Activated naive CD8-positive, alpha-beta T cell (primary cell): ENCODE measurements around the gene EYA4.

ENCODE experiments used
- H3K27ac Mint-ChIP-seq: one replicate; pipeline ENCODE4 v1.8.0; 2021; ENCODE audit warnings: mixed read lengths
- H3K27me3 Mint-ChIP-seq: one replicate; pipeline ENCODE4 v1.8.0; 2021; ENCODE audit warnings: mixed read lengths
- H3K36me3 Mint-ChIP-seq: one replicate; pipeline ENCODE4 v1.8.0; 2021; ENCODE audit warnings: mixed read lengths
- H3K4me1 Mint-ChIP-seq: one replicate; pipeline ENCODE4 v1.8.0; 2021; ENCODE audit warnings: low read depth, mixed read lengths
- H3K4me3 Mint-ChIP-seq: one replicate; pipeline ENCODE4 v1.8.0; 2021; ENCODE audit warnings: mild to moderate bottlenecking, mixed read lengths
- H3K9me3 Mint-ChIP-seq: one replicate; pipeline ENCODE4 v1.8.0; 2021; ENCODE audit warnings: low read depth, mixed read lengths

The EYA4 gene

DNA sequence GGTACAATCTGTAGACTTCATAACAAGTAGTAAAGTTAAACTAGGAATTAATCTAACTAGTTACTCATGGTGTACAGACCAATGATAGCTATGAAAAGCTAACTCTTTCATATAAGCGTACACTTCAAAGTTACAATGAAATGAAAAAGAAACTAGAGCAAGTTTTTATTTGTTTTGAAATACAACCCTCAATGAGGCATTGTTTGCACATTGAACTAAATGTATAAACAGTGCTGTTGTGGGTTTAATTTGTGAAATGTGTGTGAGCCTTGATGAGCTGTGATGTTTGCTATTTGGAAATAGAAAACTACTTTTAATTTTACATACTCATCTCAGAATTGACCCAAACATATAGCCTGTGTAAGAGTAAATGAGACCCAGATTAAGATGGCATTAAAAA lies 11.1 kb upstream of the EYA4 start:
- Mint-ChIP-seq H3K36me3 (no peaks in the 10 kb centered on the region), H3K4me3 (no peak overlapping the region), H3K27me3 (peaks cover 5% of the 10 kb centered on the region), H3K4me1 (no peaks in the 10 kb centered on the region), H3K27ac (no peak overlapping the region), H3K9me3 (no peaks in the 10 kb centered on the region)

DNA sequence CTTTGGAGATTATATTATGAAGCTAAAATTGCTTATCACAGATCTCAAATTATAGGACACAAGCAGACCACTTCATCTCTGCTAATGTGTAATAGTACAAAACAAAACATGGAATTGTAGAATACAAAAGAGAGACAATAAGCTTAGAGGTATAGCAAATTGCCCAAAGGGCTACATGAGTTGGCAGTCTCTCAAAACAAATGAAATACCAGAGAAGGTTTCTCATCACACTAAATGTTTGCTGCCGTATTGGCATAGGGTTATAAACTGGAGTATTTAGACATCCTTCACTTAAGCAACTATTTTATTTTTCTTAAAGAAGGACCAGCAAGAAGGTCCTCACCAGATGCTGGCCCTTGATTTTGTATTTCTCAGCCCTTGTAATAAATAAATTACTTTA lies 5.9 kb upstream of the EYA4 start:
- Mint-ChIP-seq H3K27me3 (peaks cover 15% of the 10 kb centered on the region), H3K9me3 (no peaks in the 10 kb centered on the region), H3K4me1 (peaks cover 1% of the 10 kb centered on the region), H3K27ac (no peak overlapping the region), H3K4me3 (no peak overlapping the region), H3K36me3 (no peaks in the 10 kb centered on the region)

DNA sequence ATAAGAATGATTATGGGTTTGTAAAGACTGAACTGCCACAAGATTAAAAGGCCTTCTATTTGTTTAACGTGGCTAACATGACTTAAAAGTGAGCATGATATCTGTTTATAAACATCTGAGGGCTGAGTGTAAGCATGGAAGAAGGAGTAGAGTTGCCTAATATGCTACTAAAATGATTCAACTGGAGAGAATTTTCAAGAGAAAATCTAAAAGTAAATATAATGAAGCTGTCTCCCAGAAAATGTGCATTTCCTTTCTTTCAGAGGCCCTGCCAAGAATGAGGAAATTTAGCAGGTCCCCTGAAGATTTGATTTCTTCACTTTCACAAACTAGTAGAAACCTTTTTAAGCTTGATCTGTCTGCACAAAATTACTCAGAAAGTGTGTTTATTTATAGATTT lies 4.2 kb upstream of the EYA4 start:
- Mint-ChIP-seq H3K27me3 (peaks cover 20% of the 10 kb centered on the region), H3K27ac (no peak overlapping the region), H3K4me3 (no peak overlapping the region), H3K4me1 (peaks cover 9% of the 10 kb centered on the region), H3K36me3 (no peaks in the 10 kb centered on the region), H3K9me3 (no peaks in the 10 kb centered on the region)

DNA sequence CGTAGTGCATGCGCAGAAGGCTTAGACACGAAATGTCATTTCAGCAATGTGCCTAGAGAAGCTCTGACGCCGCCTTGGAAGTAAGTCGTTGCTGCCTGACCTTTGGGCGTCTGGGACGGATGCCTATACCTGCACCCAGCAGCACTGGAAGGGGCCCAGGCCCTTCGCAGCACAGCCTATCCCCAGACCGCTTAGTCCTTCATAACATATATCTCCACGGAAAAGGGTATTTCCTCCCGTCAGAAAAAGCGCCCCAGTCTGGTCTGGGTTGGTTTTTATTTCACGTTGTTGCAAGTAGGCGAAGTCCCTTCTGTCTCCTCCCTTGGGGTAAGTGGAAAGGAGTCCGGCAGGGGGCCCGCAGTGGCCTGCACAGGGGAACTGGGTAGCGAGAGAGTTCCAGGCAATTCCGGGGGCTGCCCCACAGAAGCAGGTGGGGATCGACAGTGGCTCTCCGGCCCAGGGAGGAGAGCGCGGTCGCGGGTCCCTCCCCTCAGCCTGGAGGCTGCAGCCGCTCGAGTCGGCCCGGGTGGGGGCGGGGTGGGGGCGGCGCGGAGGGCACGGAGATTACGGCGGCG lies 559 bp upstream of the EYA4 start:
- peak overlapping the region; percentile 47 for H3K4me3 Mint-ChIP-seq
- H3K27me3 Mint-ChIP-seq = peaks cover 35% of the 10 kb centered on the region
- H3K9me3 Mint-ChIP-seq = no peaks in the 10 kb centered on the region
- H3K4me1 Mint-ChIP-seq = peaks cover 20% of the 10 kb centered on the region
- no peak overlapping the region for H3K27ac Mint-ChIP-seq
- H3K36me3 Mint-ChIP-seq = no peaks in the 10 kb centered on the region

DNA sequence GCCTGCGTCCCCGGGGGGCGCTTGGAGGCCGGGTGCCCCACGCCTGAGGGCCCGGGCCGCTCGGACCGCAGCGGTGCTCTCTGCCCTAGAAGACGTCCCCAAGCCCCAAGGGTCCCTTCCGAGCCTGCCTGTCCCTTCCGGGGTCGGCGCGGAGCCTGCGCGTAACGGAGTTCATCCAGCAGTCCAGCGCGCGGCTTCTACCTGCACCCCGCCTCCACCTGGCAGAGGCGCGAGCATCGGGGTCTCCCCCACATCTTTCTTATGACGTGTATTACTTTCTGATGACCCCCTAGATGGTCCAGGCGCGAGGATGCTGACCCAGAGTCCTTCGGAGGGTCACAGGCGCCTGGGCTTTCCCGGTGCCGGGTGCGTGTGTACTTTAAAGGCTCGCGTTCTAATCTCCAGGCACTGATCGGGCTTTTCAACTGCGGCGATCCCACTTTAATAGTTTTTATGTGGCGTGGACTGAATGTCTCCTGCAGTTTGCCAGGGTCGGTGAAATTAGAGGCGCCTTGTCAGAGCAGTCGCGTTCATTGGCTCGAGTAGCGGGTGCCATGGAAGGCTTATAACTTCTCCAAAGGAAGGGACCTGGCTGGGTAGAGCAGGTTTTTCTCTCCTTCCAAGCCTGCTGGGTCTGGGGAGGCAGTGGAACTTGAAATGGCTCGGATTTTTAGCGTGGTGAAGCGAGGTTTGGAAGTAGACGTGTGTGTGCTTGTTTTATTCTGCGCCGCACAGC lies 912 bp downstream of the EYA4 start:
- H3K4me3 Mint-ChIP-seq = peak overlapping the region; percentile 40
- H3K27ac Mint-ChIP-seq = no peak overlapping the region
- H3K9me3 Mint-ChIP-seq = no peaks in the 10 kb centered on the region
- peaks cover 41% of the 10 kb centered on the region for H3K27me3 Mint-ChIP-seq
- H3K4me1 Mint-ChIP-seq = peaks cover 20% of the 10 kb centered on the region
- H3K36me3 Mint-ChIP-seq = no peaks in the 10 kb centered on the region

DNA sequence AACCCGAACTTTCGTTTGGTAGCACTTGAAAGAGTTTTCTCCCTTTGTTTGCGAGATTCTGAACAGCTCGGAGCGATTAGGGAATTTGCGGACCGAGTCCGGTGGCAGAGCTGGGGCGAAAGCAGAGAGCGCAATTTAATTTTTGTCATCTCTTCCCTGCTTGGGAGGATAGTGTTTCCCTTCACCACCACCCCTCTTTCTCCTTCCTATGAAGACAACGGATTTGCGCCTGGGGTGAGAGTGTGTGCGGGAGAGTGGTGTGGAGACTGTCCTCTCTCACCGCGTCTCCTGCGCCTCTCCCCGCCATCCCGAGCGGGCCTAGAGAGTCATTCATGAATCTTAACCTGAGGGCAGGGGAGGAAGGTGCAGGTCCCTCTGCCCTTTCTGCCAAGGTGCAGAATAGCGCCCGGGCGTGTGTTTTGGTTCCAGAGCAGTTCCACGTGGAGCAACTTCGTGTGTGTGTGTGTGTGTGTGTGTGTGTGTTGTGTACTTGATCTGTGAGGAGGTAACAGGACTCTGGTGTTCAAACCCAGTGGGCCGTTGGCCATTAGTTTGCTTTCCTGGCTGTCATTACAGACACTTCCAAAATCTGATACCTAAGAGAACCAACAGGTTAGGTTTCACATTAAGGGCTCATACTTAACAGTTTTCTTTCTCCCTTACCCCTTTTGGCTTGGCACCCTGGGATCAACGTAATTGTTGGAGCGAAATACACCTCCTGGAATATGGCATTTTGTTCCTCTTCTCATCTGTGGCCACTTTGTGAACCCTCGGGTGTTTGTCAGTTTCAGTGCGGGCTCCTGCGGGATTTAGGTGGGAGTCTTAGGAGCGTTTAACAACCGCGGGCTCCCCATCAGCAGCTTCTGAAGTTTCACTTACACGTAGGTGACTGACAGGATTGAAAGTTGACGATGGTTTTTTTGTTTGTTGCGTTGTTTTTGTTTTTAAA lies 1.8 kb downstream of the EYA4 start:
- H3K27ac Mint-ChIP-seq = no peak overlapping the region
- H3K27me3 Mint-ChIP-seq = peaks cover 44% of the 10 kb centered on the region
- H3K4me3 Mint-ChIP-seq = peak overlapping the region; percentile 40
- H3K36me3 Mint-ChIP-seq = no peaks in the 10 kb centered on the region
- no peaks in the 10 kb centered on the region for H3K9me3 Mint-ChIP-seq
- peaks cover 20% of the 10 kb centered on the region for H3K4me1 Mint-ChIP-seq

DNA sequence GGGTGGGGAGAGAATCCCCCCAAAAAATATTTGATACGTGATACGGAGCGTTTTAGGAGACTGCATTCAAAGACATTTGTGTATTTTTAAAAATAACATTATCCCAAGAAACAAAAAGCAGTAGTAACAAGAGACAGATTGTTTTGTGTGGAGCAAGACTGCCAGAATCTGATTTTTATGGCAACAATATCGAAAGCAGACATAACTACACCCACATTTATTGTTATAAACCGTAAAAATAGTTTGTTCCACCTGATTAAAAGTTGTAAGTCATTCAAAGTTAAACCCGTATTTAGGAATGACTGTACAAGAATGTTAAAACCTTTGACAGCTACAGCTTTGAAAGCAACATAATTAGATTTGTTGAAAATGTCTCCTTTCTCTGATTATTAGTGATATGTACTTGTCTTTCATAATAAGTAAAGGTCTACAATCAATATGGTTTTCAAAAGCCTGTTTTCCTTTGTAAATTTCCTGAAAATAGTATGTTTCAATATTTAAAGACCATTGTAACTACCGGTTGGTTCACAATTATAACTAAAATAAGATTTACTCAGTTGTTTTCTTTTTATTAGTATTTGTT lies 2.7 kb downstream of the EYA4 start:
- peaks cover 43% of the 10 kb centered on the region for H3K27me3 Mint-ChIP-seq
- H3K9me3 Mint-ChIP-seq = no peaks in the 10 kb centered on the region
- H3K27ac Mint-ChIP-seq = no peak overlapping the region
- peaks cover 20% of the 10 kb centered on the region for H3K4me1 Mint-ChIP-seq
- H3K36me3 Mint-ChIP-seq = no peaks in the 10 kb centered on the region
- H3K4me3 Mint-ChIP-seq = no peak overlapping the region

DNA sequence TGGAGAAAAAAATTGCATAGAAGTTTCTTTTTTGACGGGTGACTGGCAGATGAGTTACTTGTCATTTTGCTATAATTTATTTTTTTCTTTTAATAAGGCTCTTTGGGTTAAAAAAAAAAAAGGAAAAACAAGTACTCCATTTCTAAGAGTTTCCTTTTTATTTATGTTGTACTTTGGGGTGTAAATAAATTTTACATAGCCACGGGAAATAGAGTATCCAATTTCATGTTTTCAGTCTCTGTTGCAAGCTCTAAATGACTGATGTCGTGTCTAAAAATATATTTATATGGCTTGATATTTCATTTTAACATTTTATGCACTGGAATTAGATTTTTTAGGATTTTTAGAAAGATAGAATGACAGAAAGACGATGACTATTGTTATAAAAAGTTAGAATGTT lies 3.4 kb downstream of the EYA4 start:
- Mint-ChIP-seq H3K4me1 (peaks cover 20% of the 10 kb centered on the region), H3K36me3 (no peaks in the 10 kb centered on the region), H3K4me3 (no peak overlapping the region), H3K9me3 (no peaks in the 10 kb centered on the region), H3K27ac (no peak overlapping the region), H3K27me3 (peaks cover 44% of the 10 kb centered on the region)

DNA sequence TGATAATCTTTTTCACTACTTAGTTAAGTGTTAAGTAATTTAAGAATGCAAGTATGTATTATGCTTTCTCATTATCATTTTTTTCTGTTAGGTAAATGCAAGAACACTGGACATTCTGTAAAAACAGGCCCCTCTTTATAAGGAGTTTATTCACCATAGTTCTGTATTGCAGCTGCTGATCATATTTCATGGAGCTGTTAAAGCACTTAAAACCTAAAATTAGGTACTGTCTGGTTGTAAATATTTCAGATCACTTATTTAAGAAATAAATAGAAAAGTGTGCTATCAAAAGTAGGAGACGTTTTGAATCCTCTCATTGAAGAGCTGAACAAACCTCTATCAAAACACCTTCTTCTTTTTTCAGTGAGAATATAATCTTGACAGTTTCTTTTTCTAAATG lies 3.9 kb downstream of the EYA4 start:
- H3K36me3 Mint-ChIP-seq = no peaks in the 10 kb centered on the region
- H3K4me3 Mint-ChIP-seq = no peak overlapping the region
- H3K9me3 Mint-ChIP-seq = no peaks in the 10 kb centered on the region
- H3K27ac Mint-ChIP-seq = no peak overlapping the region
- H3K27me3 Mint-ChIP-seq = peaks cover 46% of the 10 kb centered on the region
- H3K4me1 Mint-ChIP-seq = peaks cover 20% of the 10 kb centered on the region

DNA sequence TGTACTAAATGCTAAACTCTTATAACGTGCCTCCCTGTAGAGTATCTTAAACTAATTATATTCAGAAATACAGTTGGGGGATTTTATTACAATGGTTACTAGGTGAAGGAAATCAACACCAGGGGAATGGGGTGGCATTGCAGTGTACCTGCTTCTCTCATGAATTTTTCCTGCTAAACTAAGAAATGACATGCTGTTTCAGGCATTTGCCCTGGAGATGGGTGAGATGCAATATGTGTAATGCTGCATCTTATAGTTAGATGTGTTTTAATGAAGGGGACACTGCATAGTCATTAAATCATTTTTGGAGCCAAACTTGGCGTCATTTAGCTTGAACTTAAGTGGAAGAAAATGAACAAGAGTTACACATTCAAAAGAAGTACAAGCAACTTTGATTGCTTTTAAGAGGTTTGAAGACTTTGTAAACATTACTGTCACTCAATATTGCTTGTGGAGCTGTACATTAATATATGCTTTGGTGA lies 4.3 kb downstream of the EYA4 start:
- Mint-ChIP-seq H3K36me3 (no peaks in the 10 kb centered on the region), H3K4me1 (peaks cover 16% of the 10 kb centered on the region), H3K4me3 (no peak overlapping the region), H3K27me3 (peaks cover 43% of the 10 kb centered on the region), H3K9me3 (no peaks in the 10 kb centered on the region), H3K27ac (no peak overlapping the region)

DNA sequence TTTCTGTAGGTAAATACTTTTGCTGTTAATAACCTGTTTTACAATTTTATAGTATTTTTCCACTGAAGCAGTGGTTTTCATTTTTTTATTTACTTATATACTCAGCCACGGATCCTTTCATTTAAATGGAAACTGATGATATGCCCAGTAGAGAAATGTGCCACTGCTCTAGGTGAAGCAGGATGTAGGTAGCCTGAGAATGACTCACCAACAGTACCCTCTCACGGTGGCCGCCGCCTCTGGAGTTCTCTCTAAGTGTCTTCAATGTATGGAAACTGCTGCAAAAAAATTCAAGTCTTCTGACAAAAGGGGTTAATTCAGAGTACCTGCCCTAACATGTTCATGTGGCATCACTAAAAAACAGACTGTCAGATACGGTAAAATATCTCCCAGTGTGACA lies 6.4 kb downstream of the EYA4 start:
- Mint-ChIP-seq H3K27ac (no peak overlapping the region), H3K4me1 (peaks cover 5% of the 10 kb centered on the region), H3K9me3 (no peaks in the 10 kb centered on the region), H3K27me3 (peaks cover 34% of the 10 kb centered on the region), H3K36me3 (no peaks in the 10 kb centered on the region), H3K4me3 (no peak overlapping the region)

DNA sequence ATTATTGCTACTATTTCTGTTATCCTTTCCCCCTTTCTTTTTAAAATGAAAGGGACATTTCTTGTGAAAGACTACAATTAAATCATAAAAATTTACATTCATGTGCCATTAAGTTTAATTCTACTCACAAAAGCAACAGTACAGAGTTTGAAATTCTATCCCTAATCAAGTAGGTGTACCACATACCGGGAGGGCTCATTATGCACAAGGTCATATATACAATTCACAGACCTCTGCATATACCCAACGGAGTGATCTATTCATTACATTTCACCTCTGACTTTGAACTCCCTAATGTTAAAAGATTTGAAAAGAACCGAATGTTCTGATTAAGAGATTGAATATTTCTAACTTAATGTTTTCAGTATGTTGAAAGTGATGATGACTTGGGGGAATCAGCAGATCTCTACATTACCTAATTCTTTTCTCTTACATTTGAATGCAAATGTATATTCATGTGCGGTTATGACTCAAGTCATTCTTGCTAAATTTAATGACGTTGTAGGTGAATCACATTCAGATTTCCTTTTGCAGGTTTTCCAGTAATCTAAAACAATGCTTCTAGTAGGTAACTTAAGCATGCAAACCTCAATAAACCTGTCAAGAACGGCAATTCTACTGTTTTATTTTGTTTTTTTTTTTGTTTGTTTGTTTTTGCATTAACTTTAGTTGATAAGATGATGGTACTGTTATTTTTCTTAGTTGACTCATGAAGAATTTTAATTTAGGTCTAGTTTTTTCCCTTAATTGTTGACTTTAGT lies 7.3 kb downstream of the EYA4 start:
- no peak overlapping the region for H3K27ac Mint-ChIP-seq
- H3K27me3 Mint-ChIP-seq = peaks cover 28% of the 10 kb centered on the region
- no peaks in the 10 kb centered on the region for H3K9me3 Mint-ChIP-seq
- no peaks in the 10 kb centered on the region for H3K4me1 Mint-ChIP-seq
- no peak overlapping the region for H3K4me3 Mint-ChIP-seq
- H3K36me3 Mint-ChIP-seq = no peaks in the 10 kb centered on the region

DNA sequence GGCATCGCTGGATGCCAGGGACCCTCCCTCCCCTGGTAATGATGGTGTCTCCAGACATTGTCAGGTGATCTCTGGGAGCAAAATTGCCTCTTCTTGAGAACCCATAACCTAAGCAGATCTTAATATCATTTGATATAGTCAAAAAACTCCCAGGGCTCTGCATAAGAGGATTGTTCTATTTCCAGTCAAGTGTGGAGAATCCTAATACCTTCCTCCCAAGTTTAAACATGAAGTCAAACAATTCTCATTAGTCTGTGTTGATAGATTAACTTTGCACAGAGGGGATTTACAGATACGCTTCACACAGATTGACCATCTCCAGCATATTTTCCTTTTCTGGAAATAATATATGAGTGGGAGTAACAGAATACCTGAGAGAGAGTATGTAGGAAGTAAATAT lies 10.5 kb downstream of the EYA4 start:
- Mint-ChIP-seq H3K27ac (no peak overlapping the region), H3K27me3 (peaks cover 16% of the 10 kb centered on the region), H3K9me3 (no peaks in the 10 kb centered on the region), H3K36me3 (no peaks in the 10 kb centered on the region), H3K4me1 (no peaks in the 10 kb centered on the region), H3K4me3 (no peak overlapping the region)

DNA sequence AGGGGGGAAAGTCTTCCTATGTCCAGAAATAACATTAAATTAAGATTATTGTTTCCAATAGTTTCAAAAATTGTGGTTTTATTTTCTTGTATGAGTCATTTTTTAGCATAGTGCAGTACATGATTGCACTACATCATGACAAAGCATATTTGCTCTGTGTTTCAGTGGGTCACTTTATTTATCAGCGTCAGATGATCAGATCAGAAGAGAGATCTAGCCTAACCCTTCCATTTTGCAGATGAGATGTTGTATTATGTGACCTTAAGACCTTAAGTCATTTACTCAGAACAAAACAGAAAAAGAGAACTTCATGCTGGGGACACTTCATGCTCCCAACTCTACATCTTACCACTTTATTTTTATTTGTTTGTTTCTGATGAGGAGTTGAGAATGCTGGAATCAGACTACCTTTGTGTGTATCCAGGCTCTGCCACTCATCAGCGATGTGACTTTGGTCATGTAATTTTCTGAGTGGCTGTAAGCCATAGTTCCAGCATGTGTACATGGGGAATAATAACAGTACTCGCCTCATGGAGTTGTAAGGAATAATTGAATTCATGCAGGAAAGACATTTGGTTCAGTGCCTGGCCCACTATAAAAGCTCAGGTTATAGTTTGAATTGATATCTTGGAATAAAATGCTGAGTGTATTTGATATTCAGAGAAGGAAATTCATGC lies 13.5 kb downstream of the EYA4 start:
- no peak overlapping the region for H3K4me3 Mint-ChIP-seq
- H3K9me3 Mint-ChIP-seq = no peaks in the 10 kb centered on the region
- H3K36me3 Mint-ChIP-seq = no peaks in the 10 kb centered on the region
- H3K4me1 Mint-ChIP-seq = no peaks in the 10 kb centered on the region
- H3K27me3 Mint-ChIP-seq = peaks cover 5% of the 10 kb centered on the region
- H3K27ac Mint-ChIP-seq = no peak overlapping the region
